NAMALWA (cell line): ENCODE measurements around the gene E4F1.
A peak's percentile ranks its signal among the peaks of the same experiment; 100 is the strongest.
"Not testable (repeated sequence)": the region's sequence is repeated elsewhere in the genome, so short reads cannot be mapped to it uniquely, and the experiment has no call there.

Source experiments
- DNase-seq: peaks from one replicate; pipeline ENCODE4 v3.0.0-alpha.2; 2015; ENCODE audit warnings: low spot score

The E4F1 gene

GRCh38 chr16:2244926-2245795 is 21.8 kb downstream of the E4F1 start:
- no peak for DNase-seq

- no peak for DNase-seq
Observed at GRCh38 chr16:2246301-2246885, 23.0 kb downstream of the E4F1 start.

- peak; percentile 61 for DNase-seq
Observed at GRCh38 chr16:2250652-2251295, 27.4 kb downstream of the E4F1 start.

GRCh38 chr16:2251296-2252111 is 28.1 kb downstream of the E4F1 start, which contains the start of gene ECI1:
Gene ECI1 (minus strand): TSS chr16:2251587. CDS start chr16:2251566, 21 bp downstream.
- DNase-seq: peak; percentile 94

- peak; percentile 39 for DNase-seq
Observed at GRCh38 chr16:2252806-2253148, 29.4 kb downstream of the E4F1 start.

GRCh38 chr16:2253293-2253692 is 29.9 kb downstream of the E4F1 start:
- no peak for DNase-seq

- no peak for DNase-seq
Observed at GRCh38 chr16:2256531-2257140, 33.2 kb downstream of the E4F1 start.

GRCh38 chr16:2257726-2258125 is 34.3 kb downstream of the E4F1 start:
- DNase-seq: no peak

GRCh38 chr16:2258530-2258929 is 35.1 kb downstream of the E4F1 start:
- not testable (repeated sequence) for DNase-seq

- DNase-seq: no peak
Observed at GRCh38 chr16:2260250-2260649, 36.9 kb downstream of the E4F1 start.

GRCh38 chr16:2263026-2263425 is 39.6 kb downstream of the E4F1 start:
- DNase-seq: not testable (repeated sequence)

GRCh38 chr16:2266887-2267286 is 43.5 kb downstream of the E4F1 start:
- DNase-seq: not testable (repeated sequence)

- not testable (repeated sequence) for DNase-seq
Observed at GRCh38 chr16:2267505-2267912, 44.1 kb downstream of the E4F1 start.

GRCh38 chr16:2267913-2268666 is 44.7 kb downstream of the E4F1 start, which contains the start of gene RNPS1:
Gene RNPS1 (minus strand): TSS chr16:2268126. CDS start chr16:2264643, 3,483 bp downstream.
- peak; percentile 97 for DNase-seq

GRCh38 chr16:2270070-2270462 is 46.7 kb downstream of the E4F1 start:
- no peak for DNase-seq

GRCh38 chr16:2270588-2271470 is 47.4 kb downstream of the E4F1 start:
- DNase-seq: no peak

GRCh38 chr16:2271848-2272461 is 48.6 kb downstream of the E4F1 start:
- no peak for DNase-seq

- DNase-seq: no peak
Observed at GRCh38 chr16:2273484-2273883, 50.1 kb downstream of the E4F1 start.

GRCh38 chr16:2273931-2274330 is 50.5 kb downstream of the E4F1 start:
- DNase-seq: no peak
